Central memory CD8-positive, alpha-beta T cell (primary cell): ENCODE measurements around the gene BCAT1.
"Not testable (repeated sequence)": the region's sequence is repeated elsewhere in the genome, so short reads cannot be mapped to it uniquely, and the experiment has no call there.

Source experiments
- ATAC-seq: fragments of 150-1000 bp; cut with Tn5 transposase; replicated peaks from 2 replicates; pipeline ENCODE4 v1.10.0; 2022; ENCODE audit warnings: mild to moderate bottlenecking, moderate FRiP score, moderate number of reproducible peaks; ENCODE audit not compliant: poor library complexity, severe bottlenecking; ENCODE audit errors: extremely low read depth
- DNase-seq, 2 donors: peaks; one replicate each; pipeline ENCODE4 v3.0.0; 2021; ENCODE audit warnings: low spot score in 2 of 2
- H3K27ac Mint-ChIP-seq: one replicate; pipeline ENCODE4 v1.8.0; 2022; ENCODE audit warnings: low read depth, mild to moderate bottlenecking, moderate library complexity, mixed read lengths
- H3K27me3 Mint-ChIP-seq: one replicate; pipeline ENCODE4 v1.8.0; 2022; ENCODE audit warnings: mixed read lengths
- H3K36me3 Mint-ChIP-seq: one replicate; pipeline ENCODE4 v1.8.0; 2022; ENCODE audit warnings: mild to moderate bottlenecking, moderate library complexity, mixed read lengths; ENCODE audit not compliant: insufficient read depth
- H3K4me1 Mint-ChIP-seq: one replicate; pipeline ENCODE4 v1.8.0; 2022; ENCODE audit warnings: mixed read lengths
- H3K4me3 Mint-ChIP-seq: one replicate; pipeline ENCODE4 v1.8.0; 2022; ENCODE audit warnings: mild to moderate bottlenecking, moderate library complexity, mixed read lengths
- H3K9me3 Mint-ChIP-seq: one replicate; pipeline ENCODE4 v1.8.0; 2022; ENCODE audit warnings: mixed read lengths

The BCAT1 gene

DNA sequence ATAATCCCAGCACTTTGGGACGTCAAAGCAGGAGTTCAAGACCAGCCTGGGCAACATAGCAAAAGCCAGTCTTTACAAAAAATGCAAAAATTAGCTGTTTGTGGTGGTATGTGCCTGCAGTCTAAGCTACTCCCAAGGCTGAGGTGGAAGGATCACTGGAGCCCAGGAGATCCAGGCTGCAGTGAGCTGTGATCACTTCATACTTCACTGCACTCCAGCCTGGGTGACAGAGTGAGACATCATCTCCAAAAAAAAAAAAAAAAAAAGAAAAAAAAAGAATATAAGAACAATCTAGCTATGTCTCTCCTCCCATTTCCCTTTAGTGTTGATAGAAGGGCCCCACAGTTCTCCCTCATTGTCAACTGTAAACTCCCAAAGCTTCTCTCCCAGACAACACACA is 3.5 kb upstream of the BCAT1 start:
- H3K4me1 Mint-ChIP-seq, result peaks cover 22% of the 10 kb centered on the region
- no peak overlapping the region for H3K4me3 Mint-ChIP-seq
- ATAC-seq (no peak), DNase-seq (no peak)
- peaks cover 3% of the 10 kb centered on the region for H3K36me3 Mint-ChIP-seq
- H3K9me3 Mint-ChIP-seq, result peaks cover 5% of the 10 kb centered on the region
- no peak overlapping the region for H3K27ac Mint-ChIP-seq
- H3K27me3 Mint-ChIP-seq, result peaks cover 32% of the 10 kb centered on the region

DNA sequence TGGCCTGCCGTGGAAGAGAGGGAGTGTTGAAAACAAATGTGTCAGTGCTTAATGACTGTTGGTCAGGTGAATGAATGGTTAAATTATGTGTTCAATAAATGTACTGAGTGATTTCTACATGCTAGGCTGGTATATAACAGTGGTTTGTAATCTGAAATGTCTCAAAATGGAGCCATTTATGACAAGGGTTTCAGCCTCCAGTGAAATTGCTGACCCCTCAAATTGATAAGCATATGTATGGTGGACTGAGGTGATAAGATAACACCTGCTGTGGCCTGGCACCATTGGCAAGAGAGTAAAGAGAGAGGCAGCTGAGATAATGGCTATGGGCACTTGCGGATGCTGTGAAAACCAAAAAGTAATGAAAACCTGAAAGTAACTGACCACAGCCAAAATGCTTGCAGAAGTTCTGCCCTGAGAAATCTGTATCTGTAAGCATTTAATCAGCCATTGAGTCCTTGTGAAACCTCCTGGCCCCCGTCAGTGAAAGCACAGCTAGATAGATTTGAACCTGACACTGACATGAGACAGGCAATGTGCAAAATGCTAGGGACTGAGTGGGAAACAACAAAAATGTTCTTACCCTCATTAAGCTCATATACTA is 1.4 kb upstream of the BCAT1 start:
- DNase-seq (no peak), ATAC-seq (no peak)
- Mint-ChIP-seq H3K27ac (no peak overlapping the region), H3K4me3 (no peak overlapping the region), H3K9me3 (peaks cover under 1% of the 10 kb centered on the region), H3K4me1 (peaks cover 28% of the 10 kb centered on the region), H3K27me3 (peaks cover 52% of the 10 kb centered on the region), H3K36me3 (peaks cover 3% of the 10 kb centered on the region)

DNA sequence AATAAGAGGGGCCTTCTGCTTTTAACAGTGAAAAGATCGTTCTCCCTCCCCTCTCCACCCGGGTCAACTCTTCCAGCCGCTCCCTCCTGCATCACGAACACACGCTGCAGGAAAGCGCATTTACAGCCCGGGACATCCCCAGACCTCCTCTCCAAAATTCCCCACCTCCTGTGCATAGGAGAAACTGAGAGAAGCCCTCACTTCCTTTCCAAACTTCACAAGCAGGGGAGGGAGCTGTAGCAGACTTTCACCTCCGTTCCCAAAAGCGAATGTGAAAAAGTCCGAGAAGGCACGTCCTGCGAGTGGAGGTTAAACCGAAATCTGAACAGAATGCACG is 513 bp downstream of the BCAT1 start:
- Mint-ChIP-seq H3K27me3 (peaks cover 67% of the 10 kb centered on the region), H3K4me1 (peaks cover 28% of the 10 kb centered on the region), H3K4me3 (peak overlapping the region; percentile 86), H3K36me3 (peaks cover 2% of the 10 kb centered on the region), H3K27ac (no peak overlapping the region), H3K9me3 (no peaks in the 10 kb centered on the region)
- no peak for DNase-seq
- ATAC-seq, result peak; percentile 28

DNA sequence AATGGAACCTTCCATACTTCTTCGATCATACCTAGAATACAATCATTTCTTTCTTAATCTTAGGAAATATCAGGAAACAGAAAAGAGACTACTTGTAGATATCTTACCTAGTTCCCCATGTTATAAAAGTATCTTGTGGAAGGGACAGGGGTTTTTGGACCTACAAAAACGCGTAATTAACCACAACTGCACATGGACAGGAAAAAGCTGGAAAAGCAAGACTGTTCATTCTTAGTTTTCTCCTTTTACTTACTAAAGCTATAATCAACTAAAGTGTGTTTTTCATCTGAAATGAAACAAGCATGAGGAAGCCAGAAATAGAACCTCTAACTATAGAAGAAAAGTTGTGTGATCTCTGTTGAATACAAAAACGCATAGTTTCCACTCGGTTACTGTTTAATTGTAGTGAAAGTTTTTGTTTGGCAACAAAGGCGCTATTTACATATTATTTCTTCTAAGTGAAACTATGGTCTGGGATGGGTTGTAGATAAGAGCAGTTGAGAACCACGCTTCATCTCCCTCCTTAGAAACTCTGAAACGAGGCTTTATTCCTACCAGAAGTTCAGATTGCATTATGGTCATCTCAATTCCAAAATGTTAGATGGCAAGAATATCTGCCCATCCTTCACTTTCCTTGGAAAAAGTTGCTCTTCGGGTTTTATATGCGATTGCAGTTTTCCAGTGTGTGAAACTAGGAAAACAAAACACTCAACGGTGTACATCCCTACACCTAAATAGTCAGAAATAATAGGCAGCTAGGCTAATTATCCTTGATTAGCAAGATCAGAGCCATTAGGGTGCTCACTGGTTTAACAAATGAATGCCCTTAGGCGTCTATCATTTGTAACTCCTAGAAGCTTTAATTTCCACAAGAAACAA is 1.1 kb downstream of the BCAT1 start:
- H3K4me1 Mint-ChIP-seq, result peaks cover 28% of the 10 kb centered on the region
- H3K36me3 Mint-ChIP-seq, result peaks cover 2% of the 10 kb centered on the region
- peak overlapping the region; percentile 4 for H3K27ac Mint-ChIP-seq

GRCh38 chr12:24945845-24946244 is 3.1 kb downstream of the BCAT1 start:
- DNase-seq (no peak), ATAC-seq (no peak)
- no peak overlapping the region for H3K27ac Mint-ChIP-seq
- peaks cover 28% of the 10 kb centered on the region for H3K4me1 Mint-ChIP-seq
- peaks cover 78% of the 10 kb centered on the region for H3K27me3 Mint-ChIP-seq
- H3K36me3 Mint-ChIP-seq, result no peaks in the 10 kb centered on the region
- no peaks in the 10 kb centered on the region for H3K9me3 Mint-ChIP-seq
- no peak overlapping the region for H3K4me3 Mint-ChIP-seq

More for the DNA sequence above, 1.1 kb downstream of the BCAT1 start:
- no peak for DNase-seq
- no peak for ATAC-seq
- Mint-ChIP-seq H3K9me3 (no peaks in the 10 kb centered on the region), H3K4me3 (peak overlapping the region; percentile 86), H3K27me3 (peaks cover 67% of the 10 kb centered on the region)

- Mint-ChIP-seq H3K4me1 (peaks cover 28% of the 10 kb centered on the region), H3K27me3 (peaks cover 72% of the 10 kb centered on the region), H3K36me3 (no peaks in the 10 kb centered on the region), H3K27ac (no peak overlapping the region), H3K9me3 (no peaks in the 10 kb centered on the region), H3K4me3 (no peak overlapping the region)
- no peak for ATAC-seq
- DNase-seq, result no peak
Observed at GRCh38 chr12:24945039-24945438, 3.9 kb downstream of the BCAT1 start.

- no peak for ATAC-seq
- Mint-ChIP-seq H3K9me3 (no peaks in the 10 kb centered on the region), H3K36me3 (no peaks in the 10 kb centered on the region), H3K27ac (no peak overlapping the region), H3K4me3 (no peak overlapping the region), H3K4me1 (peaks cover 27% of the 10 kb centered on the region), H3K27me3 (peaks cover 67% of the 10 kb centered on the region)
- no peak for DNase-seq
Observed at GRCh38 chr12:24944601-24944975, 4.3 kb downstream of the BCAT1 start.

- Mint-ChIP-seq H3K36me3 (no peaks in the 10 kb centered on the region), H3K9me3 (no peaks in the 10 kb centered on the region), H3K27me3 (peaks cover 62% of the 10 kb centered on the region), H3K27ac (no peak overlapping the region), H3K4me3 (no peak overlapping the region), H3K4me1 (peaks cover 22% of the 10 kb centered on the region)
- DNase-seq, result no peak
- no peak for ATAC-seq
Observed at GRCh38 chr12:24943947-24944600, 4.8 kb downstream of the BCAT1 start.

- no peaks in the 10 kb centered on the region for H3K9me3 Mint-ChIP-seq
Observed at GRCh38 chr12:24940157-24940556, 8.7 kb downstream of the BCAT1 start.

DNA sequence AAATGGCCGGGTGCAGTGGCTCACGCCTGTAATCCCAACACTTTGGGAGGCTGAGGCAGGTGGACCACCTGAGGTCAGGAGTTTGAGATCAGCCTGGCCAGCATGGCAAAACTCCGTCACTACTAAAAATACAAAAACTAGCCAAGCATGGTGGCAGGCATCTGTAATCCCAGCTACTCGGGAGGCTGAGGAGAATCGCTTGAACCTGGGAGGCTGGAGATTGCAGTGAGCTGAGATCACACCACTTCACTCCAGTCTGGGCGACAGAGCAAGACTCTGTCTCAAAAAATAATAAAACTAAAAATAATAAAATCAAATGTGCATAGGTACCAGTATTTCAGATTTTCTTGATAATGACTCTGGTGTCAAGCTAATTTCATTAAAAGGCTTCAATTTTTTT is 9.3 kb downstream of the BCAT1 start:
- H3K9me3 Mint-ChIP-seq, ATAC-seq, DNase-seq, H3K4me1 Mint-ChIP-seq, H3K27ac Mint-ChIP-seq, H3K36me3 Mint-ChIP-seq, H3K4me3 Mint-ChIP-seq: not testable (repeated sequence)
- peaks cover 18% of the 10 kb centered on the region for H3K27me3 Mint-ChIP-seq

More at GRCh38 chr12:24940157-24940556, 8.7 kb downstream of the BCAT1 start:
- DNase-seq (no peak), ATAC-seq (no peak)
- no peak overlapping the region for H3K4me3 Mint-ChIP-seq
- no peak overlapping the region for H3K27ac Mint-ChIP-seq
- H3K4me1 Mint-ChIP-seq, result no peaks in the 10 kb centered on the region
- peaks cover 24% of the 10 kb centered on the region for H3K27me3 Mint-ChIP-seq
- no peaks in the 10 kb centered on the region for H3K36me3 Mint-ChIP-seq

DNA sequence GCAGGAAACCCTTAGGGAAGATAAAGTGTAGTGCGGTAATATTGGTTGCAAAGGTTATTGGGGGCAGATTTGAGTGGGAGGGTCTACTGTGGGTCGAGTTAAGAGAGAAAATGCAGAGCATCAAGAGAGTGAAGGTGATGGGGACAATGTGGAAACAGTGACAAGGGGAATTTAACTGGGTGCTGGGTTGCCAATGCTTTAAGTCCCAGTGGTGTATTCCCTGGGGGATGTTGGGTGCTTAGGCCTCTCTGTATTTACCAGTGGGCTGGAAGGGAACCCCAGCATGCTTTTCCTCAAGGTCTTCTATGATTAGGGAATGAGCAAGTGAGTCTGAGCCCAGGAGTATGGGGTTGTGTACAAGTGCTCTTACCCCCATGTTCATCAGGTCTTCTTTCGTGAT is 10.6 kb downstream of the BCAT1 start:
- no peaks in the 10 kb centered on the region for H3K4me1 Mint-ChIP-seq
- no peaks in the 10 kb centered on the region for H3K36me3 Mint-ChIP-seq
- no peak for ATAC-seq

GRCh38 chr12:24937553-24938244 is 11.2 kb downstream of the BCAT1 start:
- Mint-ChIP-seq H3K27ac (no peak overlapping the region), H3K4me3 (no peak overlapping the region), H3K4me1 (no peaks in the 10 kb centered on the region)

More for the DNA sequence above, 10.6 kb downstream of the BCAT1 start:
- DNase-seq, result no peak
- Mint-ChIP-seq H3K27ac (no peak overlapping the region), H3K27me3 (peaks cover 11% of the 10 kb centered on the region), H3K9me3 (no peaks in the 10 kb centered on the region), H3K4me3 (no peak overlapping the region)

More at GRCh38 chr12:24937553-24938244, 11.2 kb downstream of the BCAT1 start:
- DNase-seq, result no peak
- ATAC-seq, result no peak
- no peaks in the 10 kb centered on the region for H3K36me3 Mint-ChIP-seq
- H3K27me3 Mint-ChIP-seq, result peaks cover 11% of the 10 kb centered on the region
- no peaks in the 10 kb centered on the region for H3K9me3 Mint-ChIP-seq
